HepG2 (cell line): Measurements from ENCODE around the gene FPGS. TPM values are rescaled to one million over a fixed set of nuclear protein-coding genes. Genes with fewer than 3 reads are reported as not detected.

Source experiments
- AGO1 ChIP-seq: fragments of 200-400 bp; formaldehyde crosslinking; IDR thresholded peaks from 2 replicates; pipeline ENCODE4 v1.6.1; 2017; ENCODE audit warnings: mild to moderate bottlenecking, low read depth, low read length, moderate library complexity; ENCODE audit not compliant: poor library complexity, severe bottlenecking
- HOXA5 ChIP-seq: sonication (generic); formaldehyde crosslinking; IDR thresholded peaks from 2 replicates; pipeline ENCODE4 v1.4.0; 2020; ENCODE audit warnings: missing genetic modification reagents
- KLF15 ChIP-seq: sonication (generic); formaldehyde crosslinking; IDR thresholded peaks from 2 replicates; pipeline ENCODE4 v1.8.1; 2023; ENCODE audit warnings: borderline replicate concordance, mild to moderate bottlenecking, inconsistent platforms, missing genetic modification reagents, mixed read lengths
- THRA ChIP-seq: sonication (generic); formaldehyde crosslinking; IDR thresholded peaks from 2 replicates; pipeline ENCODE4 v1.4.0; 2020; ENCODE audit warnings: missing genetic modification reagents, borderline replicate concordance
- USF2 ChIP-seq, 2 experiments: sonication (generic) in 1 of 2; formaldehyde crosslinking in 1 of 2; IDR thresholded peaks; 2 replicates each; pipeline versions ENCODE4 v1.5.1 to v1.6.1; 2011 to 2020; ENCODE audit warnings: borderline replicate concordance in 1 of 2, low read depth in 1 of 2, low read length in 1 of 2, mild to moderate bottlenecking in 1 of 2, missing genetic modification reagents in 1 of 2, moderate library complexity in 1 of 2
- ZBTB7B ChIP-seq: sonication (generic); formaldehyde crosslinking; IDR thresholded peaks from 2 replicates; pipeline ENCODE4 v1.4.0; 2020; ENCODE audit warnings: missing genetic modification reagents
- ZNF589 ChIP-seq: sonication (generic); formaldehyde crosslinking; conservative IDR thresholded peaks from 2 replicates; pipeline ENCODE4 v1.8.0; 2022; ENCODE audit warnings: mild to moderate bottlenecking, moderate library complexity, missing genetic modification reagents
- ZNF768 ChIP-seq: sonication (generic); formaldehyde crosslinking; IDR thresholded peaks from 2 replicates; pipeline ENCODE4 v1.4.0; 2020; ENCODE audit warnings: missing genetic modification reagents
- polyA plus RNA-seq, 8 experiments: library from polyadenylated mRNA; depleted of rRNA in 3 of 8; stranded (reverse) in 7 of 8; unstranded in 1 of 8; fragments of >200 nt; fragmentation: Illumina TruSeq in 4 of 8; extraction: Trizol in 4 of 8; gene quantifications; 2 replicates each; pipeline versions ENCODE4 v1.2.1 to v1.2.3, GENCODE V29; 2011 to 2016; ENCODE audit warnings: low read depth in 4 of 8, missing spikeins in 1 of 8, mixed read lengths in 1 of 8; ENCODE audit not compliant: insufficient read depth in 1 of 8
- total RNA-seq, 5 experiments: library from RNA; depleted of rRNA; stranded (reverse); fragments of >200 nt; fragmentation: Illumina TruSeq; extraction: Trizol; gene quantifications; 2 replicates each; pipeline ENCODE4 v1.2.3, GENCODE V29; 2016; ENCODE audit warnings: low read depth in 1 of 5

FPGS gene
- total and polyA plus RNA-seq, 2 of the 13 experiments (the other 11 are each of a cell fraction or from before 2014, with no cell fraction given) = 35.6 to 36.8 TPM

GRCh38 chr9:127803507-127804352 is 1.0 kb downstream of the FPGS start (continued):
- TF ChIP-seq USF2 (IDR thresholded peaks at IDR 0.05; ENCODE audit: low read depth, low read length) (no peak), USF2 (CRISPR knock-in tag; IDR thresholded peaks at IDR 0.05; ENCODE audit: borderline replicate concordance) (0 out of 2 replicates have a peak, but pooled peaks have one; percentile 6), ZNF589 (no peak), HOXA5 (CRISPR knock-in tag) (no peak), ZBTB7B (CRISPR knock-in tag) (no peak; the same call in 1 of the 2 replicates), ZNF768 (CRISPR knock-in tag) (peak; percentile 16; the same call in 1 of the 2 replicates), THRA (no peak), KLF15 (no peak), AGO1 (no peak)
